OCI-LY7 (cell line): ENCODE data around the gene VPS13D.

Experiments
- CTCF ChIP-seq: fragments of 200-600 bp; sonication (generic); conservative IDR thresholded peaks from 2 replicates; pipeline ENCODE4 v1.5.1; 2014; ENCODE audit warnings: mild to moderate bottlenecking, antibody characterized with exemption, low read length, moderate library complexity, mixed read lengths
- EZH2phosphoT487 ChIP-seq: fragments of 200-600 bp; sonication (generic); IDR thresholded peaks from 2 replicates; pipeline ENCODE4 v1.6.1; 2018; ENCODE audit warnings: low read depth, borderline replicate concordance, mild to moderate bottlenecking, mixed run types, antibody characterized with exemption, low read length, moderate library complexity, mixed read lengths

- TF ChIP-seq CTCF (peak; percentile 84), EZH2phosphoT487 (no peak)
Observed at GRCh38 chr1:12314333-12314903, 84.6 kb downstream of the VPS13D start.
